ENCODE results near the gene WDR37.

DNA sequence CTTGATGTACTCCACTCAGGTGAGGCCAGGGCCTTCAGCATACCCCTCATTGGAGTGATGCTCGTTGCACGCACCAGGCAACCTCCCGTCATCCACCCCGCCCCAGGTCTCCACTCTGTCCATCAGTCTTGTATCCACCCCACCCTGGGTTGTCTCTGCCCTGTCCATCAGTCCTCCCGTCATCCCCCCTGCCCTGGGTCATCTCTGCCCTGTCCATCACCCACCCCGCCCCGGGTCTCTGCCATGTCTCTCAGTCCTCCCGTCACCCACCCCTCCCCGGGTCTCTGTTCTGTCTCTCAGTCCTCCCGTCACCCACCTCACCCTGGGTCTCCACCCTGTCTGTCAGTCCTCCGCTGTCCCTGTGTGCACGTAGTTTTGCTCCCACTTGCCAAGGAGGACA, 59.9 kb downstream of the WDR37 start:
- TF ChIP-seq TCF7 (IDR thresholded peaks at IDR 0.05; ENCODE audit: borderline replicate concordance), result no peak
- no peak for TF ChIP-seq POLR2A (conservative IDR thresholded peaks at IDR 0.05)
- no peak for TF ChIP-seq SMAD1 (IDR thresholded peaks at IDR 0.05; ENCODE audit: low read depth, low read length, partially characterized antibody)

Data from K562 (cell line).